ENCODE data around the gene SASH1.

The SASH1 gene

DNA sequence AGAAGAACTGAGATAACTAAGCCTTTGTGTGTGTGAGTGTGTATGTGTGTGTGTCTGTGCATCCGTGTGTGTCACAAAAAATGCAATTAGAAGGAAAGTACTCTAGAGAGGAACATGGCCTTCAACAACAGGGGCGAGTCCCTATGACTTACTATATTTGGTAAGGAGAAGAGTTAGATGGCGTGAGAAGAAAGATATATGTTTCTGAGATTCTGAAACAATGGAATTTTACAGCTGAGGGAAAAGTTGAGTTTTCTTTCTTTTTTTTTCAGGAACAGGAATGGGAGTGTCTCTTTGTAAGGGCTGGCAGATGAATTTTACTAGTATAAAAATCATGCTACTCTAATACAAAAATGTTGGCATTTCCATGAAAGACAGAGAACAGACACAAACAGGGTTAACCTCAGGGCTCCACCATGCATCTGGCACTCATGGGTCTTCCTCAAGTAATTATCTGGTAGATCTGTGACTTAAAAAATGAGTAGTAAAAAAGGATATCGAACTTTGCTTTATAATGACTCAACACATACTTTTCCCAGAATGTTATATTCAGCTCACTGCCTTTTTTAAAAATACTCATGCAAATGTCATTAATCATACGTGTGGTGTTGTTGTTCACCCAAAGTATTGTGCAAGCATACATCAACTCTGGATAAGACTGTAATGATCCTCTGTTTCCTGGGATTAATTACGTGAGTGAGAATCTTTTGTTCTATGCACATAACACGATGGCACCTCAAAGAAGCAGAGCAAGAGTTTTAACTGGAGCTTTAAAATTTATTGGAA, 12.8 kb upstream of the SASH1 start:
- TF ChIP-seq POLR2A (IDR thresholded peaks at IDR 0.05; ENCODE audit: low read depth, low read length) (no peak), TAF1 (IDR thresholded peaks at IDR 0.05; ENCODE audit: borderline replicate concordance, low read depth, low read length) (no peak), POLR2AphosphoS5 (IDR thresholded peaks at IDR 0.05; ENCODE audit: low read depth, low read length) (no peak)
- no peak for DNase-seq (ENCODE audit: insufficient read length)
- no peak for FAIRE-seq

DNA sequence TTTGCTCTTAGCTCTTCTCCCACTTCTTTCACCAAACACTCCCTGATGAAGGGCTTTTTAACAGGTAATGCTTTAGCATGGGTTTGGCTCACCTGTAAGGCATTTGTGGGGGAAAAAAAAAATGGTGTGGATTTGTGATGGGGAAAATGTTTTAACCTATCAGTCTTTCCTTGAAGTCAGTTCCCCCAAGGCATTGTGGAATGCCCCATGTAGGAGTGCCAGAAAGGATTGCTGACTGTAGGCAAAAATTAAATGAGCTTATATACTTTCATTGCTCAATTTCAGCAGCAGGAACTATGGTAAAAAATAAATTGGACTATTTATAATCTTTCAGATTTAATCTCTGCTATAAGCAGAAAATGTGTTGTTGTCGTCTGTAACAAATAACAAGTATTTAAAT, 10.6 kb upstream of the SASH1 start:
- DNase-seq (ENCODE audit: insufficient read length) (no peak), FAIRE-seq (no peak)
- TF ChIP-seq TAF1 (IDR thresholded peaks at IDR 0.05; ENCODE audit: borderline replicate concordance, low read depth, low read length) (no peak), POLR2AphosphoS5 (IDR thresholded peaks at IDR 0.05; ENCODE audit: low read depth, low read length) (no peak), POLR2A (IDR thresholded peaks at IDR 0.05; ENCODE audit: low read depth, low read length) (no peak)

GRCh38 chr6:148336901-148337300, 5.7 kb upstream of the SASH1 start:
- TF ChIP-seq POLR2AphosphoS5 (IDR thresholded peaks at IDR 0.05; ENCODE audit: low read depth, low read length) (no peak), TAF1 (IDR thresholded peaks at IDR 0.05; ENCODE audit: borderline replicate concordance, low read depth, low read length) (no peak), POLR2A (IDR thresholded peaks at IDR 0.05; ENCODE audit: low read depth, low read length) (no peak)
- FAIRE-seq = no peak
- no peak for DNase-seq (ENCODE audit: insufficient read length)

- no peak for DNase-seq (ENCODE audit: insufficient read length)
- TF ChIP-seq POLR2AphosphoS5 (IDR thresholded peaks at IDR 0.05; ENCODE audit: low read depth, low read length) = no peak
- TF ChIP-seq TAF1 (IDR thresholded peaks at IDR 0.05; ENCODE audit: borderline replicate concordance, low read depth, low read length) = no peak
- no peak for TF ChIP-seq POLR2A (IDR thresholded peaks at IDR 0.05; ENCODE audit: low read depth, low read length)
- FAIRE-seq = no peak
These were observed 2.9 kb upstream of the SASH1 start for GRCh38 chr6:148339766-148340165.

GRCh38 chr6:148340586-148341297, 1.9 kb upstream of the SASH1 start:
- no peak for FAIRE-seq
- TF ChIP-seq POLR2A (IDR thresholded peaks at IDR 0.05; ENCODE audit: low read depth, low read length) (no peak), TAF1 (IDR thresholded peaks at IDR 0.05; ENCODE audit: borderline replicate concordance, low read depth, low read length) (no peak), POLR2AphosphoS5 (IDR thresholded peaks at IDR 0.05; ENCODE audit: low read depth, low read length) (no peak)
- no peak for DNase-seq (ENCODE audit: insufficient read length)

DNA sequence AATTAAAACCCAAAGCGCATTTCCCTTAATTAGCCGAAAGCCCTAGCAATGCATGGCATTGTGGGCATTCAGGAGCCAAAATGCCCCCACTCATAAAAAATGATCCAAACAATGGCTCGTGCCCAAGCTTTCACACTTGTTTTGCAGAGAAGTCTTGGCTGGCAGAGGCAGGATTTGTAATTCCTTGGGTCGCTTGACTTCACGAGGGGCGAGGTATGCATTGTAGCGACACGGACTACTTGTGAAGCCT, 613 bp upstream of the SASH1 start:
- no peak for FAIRE-seq
- no peak for TF ChIP-seq TAF1 (IDR thresholded peaks at IDR 0.05; ENCODE audit: borderline replicate concordance, low read depth, low read length)
- TF ChIP-seq POLR2A (IDR thresholded peaks at IDR 0.05; ENCODE audit: low read depth, low read length) = no peak
- no peak for TF ChIP-seq POLR2AphosphoS5 (IDR thresholded peaks at IDR 0.05; ENCODE audit: low read depth, low read length)

GRCh38 chr6:148343047-148343782, 577 bp downstream of the SASH1 start:
- no peak for TF ChIP-seq POLR2A (IDR thresholded peaks at IDR 0.05; ENCODE audit: low read depth, low read length)
- FAIRE-seq (no peak), DNase-seq (ENCODE audit: insufficient read length) (no peak)

More for the DNA sequence above, 613 bp upstream of the SASH1 start:
- DNase-seq (ENCODE audit: insufficient read length) = no peak

DNA sequence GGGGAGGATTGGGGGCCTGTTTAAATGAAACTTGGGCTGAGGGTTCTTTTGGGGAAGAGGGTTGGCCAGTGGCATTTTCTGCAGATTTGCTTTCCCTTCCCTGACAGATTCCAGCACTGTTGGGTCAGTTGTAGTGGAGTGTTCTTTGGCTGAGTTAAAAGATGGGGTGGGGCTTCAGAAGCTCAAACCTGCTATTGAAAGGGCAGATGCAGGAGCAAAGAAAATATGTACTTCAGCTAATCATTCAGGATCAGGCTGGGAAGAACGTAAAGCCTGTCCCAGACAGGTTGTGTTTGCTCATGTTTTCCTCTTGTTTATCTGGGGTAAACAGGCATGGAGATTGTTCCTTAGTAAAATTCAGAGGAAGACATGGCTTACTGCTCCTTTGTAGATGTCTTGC, 2.5 kb downstream of the SASH1 start:
- TF ChIP-seq POLR2AphosphoS5 (IDR thresholded peaks at IDR 0.05; ENCODE audit: low read depth, low read length) (no peak), TAF1 (IDR thresholded peaks at IDR 0.05; ENCODE audit: borderline replicate concordance, low read depth, low read length) (no peak), POLR2A (IDR thresholded peaks at IDR 0.05; ENCODE audit: low read depth, low read length) (no peak)
- FAIRE-seq (no peak), DNase-seq (ENCODE audit: insufficient read length) (no peak)

DNA sequence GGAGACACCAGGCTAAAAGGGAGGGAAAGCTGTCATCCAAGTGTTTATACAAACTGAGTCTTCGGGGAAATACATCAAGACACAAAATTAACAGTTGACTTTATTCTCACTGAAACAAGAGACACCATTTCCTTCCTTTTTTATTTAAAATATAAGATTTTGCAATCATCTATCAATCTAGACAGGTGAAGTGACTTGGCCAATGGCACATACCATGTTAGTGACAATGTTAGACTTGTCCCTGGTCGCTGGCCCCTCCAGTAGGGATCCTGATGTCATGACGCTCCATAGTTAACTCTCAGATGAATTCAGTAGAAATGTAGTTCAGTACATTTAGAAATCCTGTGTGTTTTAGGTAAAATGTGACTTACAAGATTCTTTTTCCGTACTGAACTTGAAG, 2.9 kb downstream of the SASH1 start:
- DNase-seq (ENCODE audit: insufficient read length) (no peak), FAIRE-seq (no peak)
- no peak for TF ChIP-seq POLR2AphosphoS5 (IDR thresholded peaks at IDR 0.05; ENCODE audit: low read depth, low read length)
- no peak for TF ChIP-seq TAF1 (IDR thresholded peaks at IDR 0.05; ENCODE audit: borderline replicate concordance, low read depth, low read length)

- FAIRE-seq (no peak), DNase-seq (ENCODE audit: insufficient read length) (no peak)
- TF ChIP-seq POLR2A (IDR thresholded peaks at IDR 0.05; ENCODE audit: low read depth, low read length) (no peak), TAF1 (IDR thresholded peaks at IDR 0.05; ENCODE audit: borderline replicate concordance, low read depth, low read length) (no peak), POLR2AphosphoS5 (IDR thresholded peaks at IDR 0.05; ENCODE audit: low read depth, low read length) (no peak)
These were observed 4.2 kb downstream of the SASH1 start for GRCh38 chr6:148346681-148347440.

- FAIRE-seq (no peak), DNase-seq (ENCODE audit: insufficient read length) (no peak)
- TF ChIP-seq TAF1 (IDR thresholded peaks at IDR 0.05; ENCODE audit: borderline replicate concordance, low read depth, low read length) = no peak
- TF ChIP-seq POLR2A (IDR thresholded peaks at IDR 0.05; ENCODE audit: low read depth, low read length) = no peak
- no peak for TF ChIP-seq POLR2AphosphoS5 (IDR thresholded peaks at IDR 0.05; ENCODE audit: low read depth, low read length)
These were observed 4.9 kb downstream of the SASH1 start for GRCh38 chr6:148347441-148348054.
